Heart left ventricle (tissue), 13 donors: ENCODE measurements around the gene TFB1M.

ENCODE experiments used
- CTCF ChIP-seq, 12 donors: fragments of 200-600 bp; sonication (generic) in 4 of 12; IDR thresholded peaks; one replicate each; pipeline versions ENCODE4 v1.5.0 to v1.8.0; 2018 to 2022; ENCODE audit warnings: antibody characterized with exemption in 12 of 12, mild to moderate bottlenecking in 5 of 12
- POLR2A ChIP-seq, 2 donors: fragments of 450-650 bp; IDR thresholded peaks; one replicate each; pipeline ENCODE4 v1.6.1; 2017; ENCODE audit warnings: antibody characterized with exemption in 2 of 2, mild to moderate bottlenecking in 2 of 2, moderate library complexity in 2 of 2
- donor health status: ischemic (EF 13 %, LVEDD 7.1; RV severe dilation, severe dysfunction).
- donor health status: DM: no; HTN: yes; CAD: no.
- donor health status: DM: no; HTN: no; CAD: no.
- donor health status: ischemic (EF 25% LVEDD 6.9; RV normal size, moderate dysfunction).
- donor health status: ischemic (EF 25% LVEDD 5.7; RV mildly dilated, moderate dysfunction).
- donor health status: ischemic (EF 35%, LVEDD 5.7; RV mildly dilated, moderate dysfunction).
- donor health status: nonischemic (EF 11% LVEDD 7.7; RV severe dilation, severe dysfunction).
- donor health status: DM: yes; HTN: yes; CAD: no.
- donor health status: PGD.
- donor health status: ischemic (EF 29% LVEDD 5.4; RV normal size, mild dysfunction).
- donor health status: nonischemic (EF 23%, LVEDD 6.1; RV moderate dilation, normal function).

GRCh38 chr6:155284775-155285174 lies 29.5 kb downstream of the TFB1M start:
- no peak for TF ChIP-seq CTCF (IDR thresholded peaks at IDR 0.05)
- TF ChIP-seq POLR2A (IDR thresholded peaks at IDR 0.05): no peak
